Liver (tissue), 9 donors: ENCODE results near the gene SDHA. TPM values are rescaled to one million over a fixed set of nuclear protein-coding genes. Genes with fewer than 3 reads are reported as not detected.

ENCODE experiments used
- DNase-seq: peaks from one replicate; pipeline ENCODE4 v3.0.0-alpha.2; 2017; ENCODE audit warnings: low spot score
- H3K27ac ChIP-seq, 2 donors: one replicate each; pipeline ENCODE4 v1.7.0; 2013; ENCODE audit warnings: inconsistent platforms in 2 of 2, low read length in 2 of 2, control low read depth in 1 of 2, low read depth in 1 of 2, mild to moderate bottlenecking in 1 of 2
- H3K27me3 ChIP-seq, 4 donors: one replicate each; pipeline versions ENCODE4 v1.6.1 to v1.7.0; 2013; ENCODE audit warnings: low read length in 3 of 4, inconsistent platforms in 1 of 4, mild to moderate bottlenecking in 1 of 4, moderate library complexity in 1 of 4; ENCODE audit not compliant: control insufficient read depth in 4 of 4, insufficient read depth in 4 of 4
- H3K36me3 ChIP-seq, 4 donors: one replicate each; pipeline versions ENCODE4 v1.6.1 to v1.7.0; 2013; ENCODE audit warnings: low read length in 3 of 4, mild to moderate bottlenecking in 3 of 4, low read depth in 1 of 4, moderate library complexity in 1 of 4; ENCODE audit not compliant: control insufficient read depth in 4 of 4, insufficient read depth in 3 of 4
- H3K4me1 ChIP-seq, 4 donors: one replicate each; pipeline versions ENCODE4 v1.6.1 to v1.7.0; 2013; ENCODE audit warnings: low read length in 3 of 4, mild to moderate bottlenecking in 3 of 4, moderate library complexity in 1 of 4; ENCODE audit not compliant: control insufficient read depth in 4 of 4, insufficient read depth in 4 of 4
- H3K4me3 ChIP-seq, 3 donors: one replicate each; pipeline versions ENCODE4 v1.6.1 to v1.7.0; 2013; ENCODE audit warnings: low read length in 3 of 3, control low read depth in 1 of 3, low read depth in 1 of 3, mild to moderate bottlenecking in 1 of 3
- H3K9ac ChIP-seq, 2 donors: one replicate each; pipeline ENCODE4 v1.7.0; 2013; ENCODE audit warnings: low read length in 2 of 2, mild to moderate bottlenecking in 2 of 2, moderate library complexity in 2 of 2, control low read depth in 1 of 2, low read depth in 1 of 2
- H3K9me3 ChIP-seq, 4 donors: one replicate each; pipeline versions ENCODE4 v1.6.1 to v1.7.0; 2013; ENCODE audit warnings: low read length in 3 of 4; ENCODE audit not compliant: control insufficient read depth in 4 of 4
- ATF3 ChIP-seq: IDR thresholded peaks from 2 replicates; pipeline ENCODE4 v1.6.1; 2016; ENCODE audit warnings: antibody characterized with exemption
- CTCF ChIP-seq: fragments of 150-350 bp; IDR thresholded peaks from 2 replicates; pipeline ENCODE4 v1.5.1; 2017; ENCODE audit warnings: improper control_type of control experiment, low read depth, low read length; ENCODE audit not compliant: missing input control
- EGR1 ChIP-seq, 2 donors: IDR thresholded peaks; 2 replicates each; pipeline ENCODE4 v1.6.1; 2016 to 2018; ENCODE audit warnings: antibody characterized with exemption in 2 of 2, low read depth in 2 of 2
- FOXA2 ChIP-seq: IDR thresholded peaks from 2 replicates; pipeline ENCODE4 v1.6.1; 2016; ENCODE audit warnings: antibody characterized with exemption
- GABPA ChIP-seq, 2 donors: IDR thresholded peaks in 1 of 2; conservative IDR thresholded peaks in 1 of 2; 2 replicates each; pipeline ENCODE4 v1.6.1; 2016; ENCODE audit warnings: antibody characterized with exemption in 2 of 2, mild to moderate bottlenecking in 1 of 2, moderate library complexity in 1 of 2
- HNF4A ChIP-seq, 2 donors: conservative IDR thresholded peaks; 2 replicates each; pipeline ENCODE4 v1.6.1; 2016; ENCODE audit warnings: antibody characterized with exemption in 2 of 2, mild to moderate bottlenecking in 2 of 2
- JUND ChIP-seq, 2 donors: IDR thresholded peaks; 2 replicates each; pipeline ENCODE4 v1.6.1; 2016; ENCODE audit warnings: antibody characterized with exemption in 2 of 2
- MAX ChIP-seq: IDR thresholded peaks from 2 replicates; pipeline ENCODE4 v1.6.1; 2016; ENCODE audit warnings: antibody characterized with exemption
- NR2F2 ChIP-seq: IDR thresholded peaks from 2 replicates; pipeline ENCODE4 v1.6.1; 2016; ENCODE audit warnings: antibody characterized with exemption
- REST ChIP-seq: IDR thresholded peaks from 2 replicates; pipeline ENCODE4 v1.6.1; 2016; ENCODE audit warnings: antibody characterized with exemption, mild to moderate bottlenecking
- RXRA ChIP-seq, 2 donors: IDR thresholded peaks; 2 replicates each; pipeline ENCODE4 v1.6.1; 2017 to 2018; ENCODE audit warnings: antibody characterized with exemption in 2 of 2, mild to moderate bottlenecking in 1 of 2
- TAF1 ChIP-seq: conservative IDR thresholded peaks from 2 replicates; pipeline ENCODE4 v1.6.1; 2016; ENCODE audit warnings: antibody characterized with exemption, mild to moderate bottlenecking
- ZBTB33 ChIP-seq: IDR thresholded peaks from 2 replicates; pipeline ENCODE4 v1.6.1; 2016; ENCODE audit warnings: antibody characterized with exemption
- WGBS: extraction: QIAGEN DNeasy Blood & Tissue Kit; methylation state at CpG from one replicate; pipeline ENCODE4 v1.1.7; 2013; 5-methylcytosine and 5-hydroxymethylcytosine counted together
- polyA plus RNA-seq, 2 donors: library from polyadenylated mRNA; stranded (reverse) in 1 of 2; unstranded in 1 of 2; fragments of 200-250 nt in 1 of 2; fragments of >200 nt in 1 of 2; fragmentation: Nextera tagmentation in 1 of 2; extraction: Ambion mirVana in 1 of 2; gene quantifications; one replicate each; pipeline versions ENCODE4 v1.2.1 to v1.2.3, GENCODE V29; 2013 to 2015
- total RNA-seq, 2 donors: library from RNA; depleted of rRNA; stranded (reverse); fragments of >200 nt; gene quantifications; one replicate each; pipeline ENCODE4 v1.2.3, GENCODE V29; 2014
- donor health status: healthy.
- donor health status: healthy.
- donor health status: healthy.
- donor health status: healthy.
- donor health status: healthy.

The SDHA gene
- total and polyA plus RNA-seq, 4 donors = 79.2 to 215 (median 159) TPM

GRCh38 chr5:203246-203930 is 14.7 kb upstream of the SDHA start:
- DNase-seq = no peak
- TF ChIP-seq MAX (no peak), CTCF (no peak), EGR1 (IDR thresholded peaks at IDR 0.05; ENCODE audit: low read depth in 2 of 2) (no peak), ZBTB33 (no peak), JUND (IDR thresholded peaks at IDR 0.05) (no peak), FOXA2 (no peak), TAF1 (no peak), GABPA (IDR thresholded peaks at IDR 0.05 in 1 of 2, conservative IDR thresholded peaks at IDR 0.05 in 1 of 2) (no peak), RXRA (IDR thresholded peaks at IDR 0.05) (no peak)
- H3K27ac ChIP-seq = no peak overlapping the region
- 97% methylated on average over 26 of the region's 26 CpGs for WGBS
- H3K9me3 ChIP-seq = no peaks in the 10 kb centered on the region
- no peak overlapping the region for H3K9ac ChIP-seq
- H3K36me3 ChIP-seq = peaks cover 0 to 30% (median 11%) of the 10 kb centered on the region in 4 donors
- H3K4me1 ChIP-seq = no peaks in the 10 kb centered on the region
- H3K27me3 ChIP-seq = no peaks in the 10 kb centered on the region
- H3K4me3 ChIP-seq = no peak overlapping the region

GRCh38 chr5:204001-204400 is 14.1 kb upstream of the SDHA start:
- no peak for DNase-seq
- H3K9ac ChIP-seq = no peak overlapping the region
- no peaks in the 10 kb centered on the region for H3K27me3 ChIP-seq
- WGBS = 96% methylated on average over 6 of the region's 6 CpGs
- H3K4me1 ChIP-seq = no peaks in the 10 kb centered on the region
- TF ChIP-seq ATF3 = no peak
- TF ChIP-seq GABPA (IDR thresholded peaks at IDR 0.05 in 1 of 2, conservative IDR thresholded peaks at IDR 0.05 in 1 of 2) = no peak
- no peak for TF ChIP-seq TAF1
- TF ChIP-seq REST = no peak
- TF ChIP-seq HNF4A (conservative IDR thresholded peaks at IDR 0.05) = no peak
- TF ChIP-seq JUND (IDR thresholded peaks at IDR 0.05) = no peak
- TF ChIP-seq FOXA2 = no peak
- TF ChIP-seq EGR1 (IDR thresholded peaks at IDR 0.05; ENCODE audit: low read depth in 2 of 2) = no peak
- TF ChIP-seq NR2F2 = no peak
- no peak for TF ChIP-seq MAX
- no peak overlapping the region for H3K27ac ChIP-seq
- no peaks in the 10 kb centered on the region for H3K9me3 ChIP-seq
- H3K4me3 ChIP-seq = no peak overlapping the region
- peaks cover 0 to 30% (median 11%) of the 10 kb centered on the region in 4 donors for H3K36me3 ChIP-seq
